ENCODE measurements around the gene ULK1.
"Not testable (repeated sequence)": the region's sequence is repeated elsewhere in the genome, so short reads cannot be mapped to it uniquely, and the experiment has no call there.

The ULK1 gene

GRCh38 chr12:131869871-131870418 is 24.5 kb upstream of the ULK1 start:
- H3K9me3 Mint-ChIP-seq = peaks cover 3 to 5% of the 10 kb centered on the region in 2 donors
- H3K36me3 Mint-ChIP-seq = no peaks in the 10 kb centered on the region
- no peaks in the 10 kb centered on the region for H3K4me1 Mint-ChIP-seq
- H3K27me3 Mint-ChIP-seq = peaks cover 0 to 5% of the 10 kb centered on the region in 2 donors
- ATAC-seq (replicated peaks) (no peak), DNase-seq (no peak)
- H3K4me3 Mint-ChIP-seq = no peak overlapping the region
- no peak overlapping the region for H3K27ac Mint-ChIP-seq

GRCh38 chr12:131871677-131872076 is 22.7 kb upstream of the ULK1 start:
- Mint-ChIP-seq H3K27me3 (peaks cover 0 to 5% of the 10 kb centered on the region in 2 donors), H3K27ac (no peak overlapping the region), H3K36me3 (no peaks in the 10 kb centered on the region), H3K9me3 (peaks cover 3 to 5% of the 10 kb centered on the region in 2 donors), H3K4me1 (no peaks in the 10 kb centered on the region), H3K4me3 (no peak overlapping the region)
- ATAC-seq (replicated peaks) = no peak
- no peak for DNase-seq

- DNase-seq (no peak), ATAC-seq (replicated peaks) (no peak)
- Mint-ChIP-seq H3K27me3 (peaks cover 0 to 5% of the 10 kb centered on the region in 2 donors), H3K4me3 (no peak overlapping the region), H3K9me3 (peaks cover 3 to 5% of the 10 kb centered on the region in 2 donors), H3K36me3 (no peaks in the 10 kb centered on the region), H3K4me1 (no peaks in the 10 kb centered on the region), H3K27ac (no peak overlapping the region)
Measured at GRCh38 chr12:131872154-131873051, 22.0 kb upstream of the ULK1 start.

- no peak overlapping the region for H3K4me3 Mint-ChIP-seq
- H3K4me1 Mint-ChIP-seq = no peaks in the 10 kb centered on the region
- no peak for DNase-seq
- peaks cover 3 to 5% of the 10 kb centered on the region in 2 donors for H3K9me3 Mint-ChIP-seq
- ATAC-seq (replicated peaks) = no peak
- peaks cover 0 to 5% of the 10 kb centered on the region in 2 donors for H3K27me3 Mint-ChIP-seq
- H3K27ac Mint-ChIP-seq = no peak overlapping the region
- no peaks in the 10 kb centered on the region for H3K36me3 Mint-ChIP-seq
Measured at GRCh38 chr12:131873293-131873692, 21.1 kb upstream of the ULK1 start.

- H3K36me3 Mint-ChIP-seq; H3K27me3 Mint-ChIP-seq; H3K9me3 Mint-ChIP-seq; H3K4me1 Mint-ChIP-seq; ATAC-seq (replicated peaks); DNase-seq; H3K4me3 Mint-ChIP-seq; H3K27ac Mint-ChIP-seq: not testable (repeated sequence)
Measured at GRCh38 chr12:131874972-131875371, 19.4 kb upstream of the ULK1 start.

- not testable (repeated sequence) for H3K36me3 Mint-ChIP-seq; H3K9me3 Mint-ChIP-seq; H3K4me3 Mint-ChIP-seq; ATAC-seq (replicated peaks); H3K27ac Mint-ChIP-seq; H3K4me1 Mint-ChIP-seq; DNase-seq
- H3K27me3 Mint-ChIP-seq = peaks cover 4 to 11% of the 10 kb centered on the region in 2 donors
Measured at GRCh38 chr12:131877216-131877615, 17.2 kb upstream of the ULK1 start.

- not testable (repeated sequence) for H3K9me3 Mint-ChIP-seq; H3K4me3 Mint-ChIP-seq; H3K36me3 Mint-ChIP-seq; ATAC-seq (replicated peaks); H3K27ac Mint-ChIP-seq; DNase-seq; H3K4me1 Mint-ChIP-seq
- peaks cover 4 to 12% of the 10 kb centered on the region in 2 donors for H3K27me3 Mint-ChIP-seq
Measured at GRCh38 chr12:131878436-131878835, 16.0 kb upstream of the ULK1 start.

GRCh38 chr12:131882804-131883520 is 11.5 kb upstream of the ULK1 start:
- no peak overlapping the region for H3K4me3 Mint-ChIP-seq
- H3K27me3 Mint-ChIP-seq = peaks cover 4 to 12% of the 10 kb centered on the region in 2 donors
- ATAC-seq (replicated peaks) (no peak), DNase-seq (no peak)
- H3K36me3 Mint-ChIP-seq = peaks cover 1 to 3% of the 10 kb centered on the region in 2 donors
- H3K9me3 Mint-ChIP-seq = peaks cover 5 to 7% of the 10 kb centered on the region in 2 donors
- no peak overlapping the region for H3K27ac Mint-ChIP-seq
- no peaks in the 10 kb centered on the region for H3K4me1 Mint-ChIP-seq

- peaks cover 5 to 7% of the 10 kb centered on the region in 2 donors for H3K9me3 Mint-ChIP-seq
- ATAC-seq (replicated peaks) (no peak), DNase-seq (no peak)
- no peak overlapping the region for H3K4me3 Mint-ChIP-seq
- no peak overlapping the region for H3K27ac Mint-ChIP-seq
- H3K27me3 Mint-ChIP-seq = peaks cover 4 to 14% of the 10 kb centered on the region in 2 donors
- peaks cover 1 to 3% of the 10 kb centered on the region in 2 donors for H3K36me3 Mint-ChIP-seq
- no peaks in the 10 kb centered on the region for H3K4me1 Mint-ChIP-seq
Measured at GRCh38 chr12:131883521-131883900, 10.9 kb upstream of the ULK1 start.

GRCh38 chr12:131885076-131885475 is 9.3 kb upstream of the ULK1 start:
- DNase-seq; ATAC-seq (replicated peaks); H3K36me3 Mint-ChIP-seq; H3K9me3 Mint-ChIP-seq; H3K4me1 Mint-ChIP-seq; H3K4me3 Mint-ChIP-seq; H3K27ac Mint-ChIP-seq: not testable (repeated sequence)
- H3K27me3 Mint-ChIP-seq = peaks cover 4 to 23% of the 10 kb centered on the region in 2 donors

GRCh38 chr12:131885543-131886057 is 8.8 kb upstream of the ULK1 start:
- H3K9me3 Mint-ChIP-seq = peaks cover 5 to 7% of the 10 kb centered on the region in 2 donors
- no peak for ATAC-seq (replicated peaks)

GRCh38 chr12:131891722-131892121 is 2.7 kb upstream of the ULK1 start:
- H3K36me3 Mint-ChIP-seq; H3K27ac Mint-ChIP-seq; H3K9me3 Mint-ChIP-seq; H3K4me3 Mint-ChIP-seq; DNase-seq; ATAC-seq (replicated peaks): not testable (repeated sequence)
- Mint-ChIP-seq H3K27me3 (peaks cover 0 to 11% of the 10 kb centered on the region in 2 donors), H3K4me1 (peaks cover 8 to 12% of the 10 kb centered on the region in 2 donors)

More at GRCh38 chr12:131885543-131886057, 8.8 kb upstream of the ULK1 start:
- Mint-ChIP-seq H3K27ac (no peak overlapping the region), H3K4me1 (no peaks in the 10 kb centered on the region), H3K36me3 (peaks cover 1 to 3% of the 10 kb centered on the region in 2 donors), H3K27me3 (peaks cover 4 to 17% of the 10 kb centered on the region in 2 donors), H3K4me3 (no peak overlapping the region)
- no peak for DNase-seq

- ATAC-seq (replicated peaks) (no peak), DNase-seq (no peak)
- no peak overlapping the region for H3K4me3 Mint-ChIP-seq
- H3K36me3 Mint-ChIP-seq = no peaks in the 10 kb centered on the region
- H3K27ac Mint-ChIP-seq = no peak overlapping the region
- H3K27me3 Mint-ChIP-seq = peaks cover 0 to 11% of the 10 kb centered on the region in 2 donors
- no peaks in the 10 kb centered on the region for H3K9me3 Mint-ChIP-seq
- H3K4me1 Mint-ChIP-seq = peaks cover 12 to 24% of the 10 kb centered on the region in 2 donors
Measured at GRCh38 chr12:131892711-131893604, 1.5 kb upstream of the ULK1 start.
